HG03066 (cell line): ENCODE data around the gene SPINT1.
A peak's percentile ranks its signal among the peaks of the same experiment; 100 is the strongest.
"Not testable (repeated sequence)": the region's sequence is repeated elsewhere in the genome, so short reads cannot be mapped to it uniquely, and the experiment has no call there.

Experiments
- ATAC-seq: cut with Tn5 transposase; IDR thresholded peaks from one replicate; pipeline ENCODE4 v1.9.1; 2021; ENCODE audit warnings: low read depth; ENCODE audit not compliant: unreplicated experiment

The SPINT1 gene

GRCh38 chr15:40857601-40858341, 13.9 kb downstream of the SPINT1 start:
- no peak for ATAC-seq

- no peak for ATAC-seq
Measured at GRCh38 chr15:40858706-40859105, 14.9 kb downstream of the SPINT1 start.

GRCh38 chr15:40859206-40859851, 15.5 kb downstream of the SPINT1 start:
- ATAC-seq: no peak

GRCh38 chr15:40861147-40861546, 17.3 kb downstream of the SPINT1 start:
- ATAC-seq: not testable (repeated sequence)

- no peak for ATAC-seq
Measured at GRCh38 chr15:40863660-40864270, 19.9 kb downstream of the SPINT1 start.

GRCh38 chr15:40867199-40867598, 23.4 kb downstream of the SPINT1 start:
- no peak for ATAC-seq

- ATAC-seq: no peak
Measured at GRCh38 chr15:40869686-40870085, 25.8 kb downstream of the SPINT1 start.

- ATAC-seq: no peak
Measured at GRCh38 chr15:40870716-40871115, 26.9 kb downstream of the SPINT1 start.

GRCh38 chr15:40871749-40872617, 28.1 kb downstream of the SPINT1 start:
- no peak for ATAC-seq

- no peak for ATAC-seq
Measured at GRCh38 chr15:40872791-40873693, 29.2 kb downstream of the SPINT1 start.

- peak; percentile 48 for ATAC-seq
Measured at GRCh38 chr15:40873694-40874561, 30.1 kb downstream of the SPINT1 start, which contains the start of gene RHOV. TSS of gene RHOV (minus strand) at chr15:40874234. CDS start at chr15:40874139, 95 bp downstream.

GRCh38 chr15:40875991-40876730, 32.3 kb downstream of the SPINT1 start:
- no peak for ATAC-seq

GRCh38 chr15:40877694-40878093, 33.8 kb downstream of the SPINT1 start:
- ATAC-seq: no peak

GRCh38 chr15:40878785-40879184, 34.9 kb downstream of the SPINT1 start:
- ATAC-seq: peak; percentile 55

- ATAC-seq: no peak
Measured at GRCh38 chr15:40879609-40880008, 35.8 kb downstream of the SPINT1 start.

GRCh38 chr15:40881351-40881750, 37.5 kb downstream of the SPINT1 start:
- ATAC-seq: no peak

GRCh38 chr15:40886586-40886985, 42.7 kb downstream of the SPINT1 start:
- ATAC-seq: no peak

GRCh38 chr15:40889112-40889511, 45.3 kb downstream of the SPINT1 start:
- ATAC-seq: no peak
